Measurements from ENCODE around the gene TECTB.

TECTB gene

GRCh38 chr10:112307358-112308124 is 24.3 kb downstream of the TECTB start:
- TF ChIP-seq YY1 (IDR thresholded peaks at IDR 0.05; ENCODE audit: insufficient read depth, insufficient read length) (no peak), SUZ12 (IDR thresholded peaks at IDR 0.05; ENCODE audit: extremely low read depth, insufficient read depth, insufficient read length) (no peak), ZNF274 (IDR thresholded peaks at IDR 0.05; ENCODE audit: low read depth, low read length) (no peak)
- no peaks in the 10 kb centered on the region for H3K27me3 ChIP-seq (ENCODE audit: insufficient read depth, insufficient read length)
- no peak overlapping the region for H3K9ac ChIP-seq (ENCODE audit: insufficient read length, low read depth)

GRCh38 chr10:112308125-112308502 is 24.9 kb downstream of the TECTB start:
- Histone ChIP-seq H3K9me3 (ENCODE audit: insufficient read depth, low read length) (no peaks in the 10 kb centered on the region; the same call in 1 of the 2 replicates), H3K9ac (ENCODE audit: insufficient read length, low read depth) (no peak overlapping the region), H3K4me3 (ENCODE audit: insufficient read length, low read depth) (no peak overlapping the region), H3K36me3 (ENCODE audit: insufficient read depth, insufficient read length, low read length) (no peaks in the 10 kb centered on the region), H3K27me3 (ENCODE audit: insufficient read depth, insufficient read length) (no peaks in the 10 kb centered on the region), H3K4me1 (ENCODE audit: insufficient read depth, insufficient read length) (no peaks in the 10 kb centered on the region)
- TF ChIP-seq SUZ12 (IDR thresholded peaks at IDR 0.05; ENCODE audit: extremely low read depth, insufficient read depth, insufficient read length): no peak
- no peak for TF ChIP-seq YY1 (IDR thresholded peaks at IDR 0.05; ENCODE audit: insufficient read depth, insufficient read length)
- no peak for TF ChIP-seq ZNF274 (IDR thresholded peaks at IDR 0.05; ENCODE audit: low read depth, low read length)
- no peak for DNase-seq (ENCODE audit: low read depth, low spot score)

More at GRCh38 chr10:112307358-112308124, 24.3 kb downstream of the TECTB start:
- Histone ChIP-seq H3K4me1 (ENCODE audit: insufficient read depth, insufficient read length) (no peaks in the 10 kb centered on the region), H3K4me3 (ENCODE audit: insufficient read length, low read depth) (no peak overlapping the region), H3K9me3 (ENCODE audit: insufficient read depth, low read length) (no peaks in the 10 kb centered on the region; the same call in 1 of the 2 replicates), H3K36me3 (ENCODE audit: insufficient read depth, insufficient read length, low read length) (no peaks in the 10 kb centered on the region)
- DNase-seq (ENCODE audit: low read depth, low spot score): peak; percentile 51

- no peaks in the 10 kb centered on the region for H3K9me3 ChIP-seq (ENCODE audit: insufficient read depth, low read length)
- no peaks in the 10 kb centered on the region for H3K4me1 ChIP-seq (ENCODE audit: insufficient read depth, insufficient read length)
- TF ChIP-seq YY1 (IDR thresholded peaks at IDR 0.05; ENCODE audit: insufficient read depth, insufficient read length): no peak
- TF ChIP-seq SUZ12 (IDR thresholded peaks at IDR 0.05; ENCODE audit: extremely low read depth, insufficient read depth, insufficient read length): no peak
- no peak overlapping the region for H3K4me3 ChIP-seq (ENCODE audit: insufficient read length, low read depth)
- no peaks in the 10 kb centered on the region for H3K27me3 ChIP-seq (ENCODE audit: insufficient read depth, insufficient read length)
- no peaks in the 10 kb centered on the region for H3K36me3 ChIP-seq (ENCODE audit: insufficient read depth, insufficient read length, low read length)
- no peak overlapping the region for H3K9ac ChIP-seq (ENCODE audit: insufficient read length, low read depth)
- DNase-seq (ENCODE audit: low read depth, low spot score): no peak
Observed at GRCh38 chr10:112311481-112311880, 28.3 kb downstream of the TECTB start.

- H3K27me3 ChIP-seq (ENCODE audit: insufficient read depth, insufficient read length): no peaks in the 10 kb centered on the region
- H3K9ac ChIP-seq (ENCODE audit: insufficient read length, low read depth): no peak overlapping the region
- no peak overlapping the region for H3K4me3 ChIP-seq (ENCODE audit: insufficient read length, low read depth)
- no peak for DNase-seq (ENCODE audit: low read depth, low spot score)
- TF ChIP-seq YY1 (IDR thresholded peaks at IDR 0.05; ENCODE audit: insufficient read depth, insufficient read length) (no peak), ZNF274 (IDR thresholded peaks at IDR 0.05; ENCODE audit: low read depth, low read length) (no peak), SUZ12 (IDR thresholded peaks at IDR 0.05; ENCODE audit: extremely low read depth, insufficient read depth, insufficient read length) (no peak)
- H3K4me1 ChIP-seq (ENCODE audit: insufficient read depth, insufficient read length): no peaks in the 10 kb centered on the region
- H3K36me3 ChIP-seq (ENCODE audit: insufficient read depth, insufficient read length, low read length): no peaks in the 10 kb centered on the region
- no peaks in the 10 kb centered on the region for H3K9me3 ChIP-seq (ENCODE audit: insufficient read depth, low read length)
Observed at GRCh38 chr10:112313234-112313633, 30.0 kb downstream of the TECTB start.

- H3K4me3 ChIP-seq (ENCODE audit: insufficient read length, low read depth): no peak overlapping the region
- H3K9ac ChIP-seq (ENCODE audit: insufficient read length, low read depth): no peak overlapping the region
- TF ChIP-seq ZNF274 (IDR thresholded peaks at IDR 0.05; ENCODE audit: low read depth, low read length) (no peak), YY1 (IDR thresholded peaks at IDR 0.05; ENCODE audit: insufficient read depth, insufficient read length) (no peak), SUZ12 (IDR thresholded peaks at IDR 0.05; ENCODE audit: extremely low read depth, insufficient read depth, insufficient read length) (no peak)
- H3K4me1 ChIP-seq (ENCODE audit: insufficient read depth, insufficient read length): no peaks in the 10 kb centered on the region
- no peaks in the 10 kb centered on the region for H3K27me3 ChIP-seq (ENCODE audit: insufficient read depth, insufficient read length)
- H3K9me3 ChIP-seq (ENCODE audit: insufficient read depth, low read length): no peaks in the 10 kb centered on the region
- no peak for DNase-seq (ENCODE audit: low read depth, low spot score)
- no peaks in the 10 kb centered on the region for H3K36me3 ChIP-seq (ENCODE audit: insufficient read depth, insufficient read length, low read length)
Observed at GRCh38 chr10:112313911-112314310, 30.7 kb downstream of the TECTB start.

- Histone ChIP-seq H3K4me1 (ENCODE audit: insufficient read depth, insufficient read length) (no peaks in the 10 kb centered on the region), H3K9me3 (ENCODE audit: insufficient read depth, low read length) (no peaks in the 10 kb centered on the region), H3K9ac (ENCODE audit: insufficient read length, low read depth) (no peak overlapping the region), H3K4me3 (ENCODE audit: insufficient read length, low read depth) (no peak overlapping the region), H3K36me3 (ENCODE audit: insufficient read depth, insufficient read length, low read length) (no peaks in the 10 kb centered on the region), H3K27me3 (ENCODE audit: insufficient read depth, insufficient read length) (no peaks in the 10 kb centered on the region)
- TF ChIP-seq YY1 (IDR thresholded peaks at IDR 0.05; ENCODE audit: insufficient read depth, insufficient read length) (no peak), SUZ12 (IDR thresholded peaks at IDR 0.05; ENCODE audit: extremely low read depth, insufficient read depth, insufficient read length) (no peak), ZNF274 (IDR thresholded peaks at IDR 0.05; ENCODE audit: low read depth, low read length) (no peak)
- peak; percentile 50 for DNase-seq (ENCODE audit: low read depth, low spot score)
Observed at GRCh38 chr10:112314822-112315474, 31.7 kb downstream of the TECTB start.

- Histone ChIP-seq H3K9me3 (ENCODE audit: insufficient read depth, low read length) (no peaks in the 10 kb centered on the region), H3K4me1 (ENCODE audit: insufficient read depth, insufficient read length) (no peaks in the 10 kb centered on the region), H3K9ac (ENCODE audit: insufficient read length, low read depth) (no peak overlapping the region), H3K4me3 (ENCODE audit: insufficient read length, low read depth) (no peak overlapping the region), H3K27me3 (ENCODE audit: insufficient read depth, insufficient read length) (no peaks in the 10 kb centered on the region), H3K36me3 (ENCODE audit: insufficient read depth, insufficient read length, low read length) (no peaks in the 10 kb centered on the region)
- no peak for DNase-seq (ENCODE audit: low read depth, low spot score)
- TF ChIP-seq SUZ12 (IDR thresholded peaks at IDR 0.05; ENCODE audit: extremely low read depth, insufficient read depth, insufficient read length) (no peak), YY1 (IDR thresholded peaks at IDR 0.05; ENCODE audit: insufficient read depth, insufficient read length) (no peak), ZNF274 (IDR thresholded peaks at IDR 0.05; ENCODE audit: low read depth, low read length) (no peak)
Observed at GRCh38 chr10:112327678-112328077, 44.5 kb downstream of the TECTB start.
